H1 (cell line): Measurements from ENCODE around the gene NCF4. TPM values are rescaled to one million over a fixed set of nuclear protein-coding genes. Genes with fewer than 3 reads are reported as not detected.

Source experiments
- CBX8 ChIP-seq: fragments of 300-800, 300-1000 bp; sonication (generic); IDR thresholded peaks from 2 replicates; pipeline ENCODE4 v1.7.1; 2016; ENCODE audit warnings: low read depth, low read length, borderline replicate concordance
- CHD2 ChIP-seq: IDR thresholded peaks from 2 replicates; pipeline ENCODE4 v1.6.1; 2012; ENCODE audit warnings: low read length, improper control_type of control experiment
- SUZ12 ChIP-seq: fragments of 200-600 bp; sonication (generic); IDR thresholded peaks from 2 replicates; pipeline ENCODE4 v1.6.1; 2012; ENCODE audit warnings: mild to moderate bottlenecking, inconsistent platforms, low read length, moderate library complexity, mixed read lengths
- TEAD4 ChIP-seq: IDR thresholded peaks from 2 replicates; pipeline ENCODE4 v1.6.1; 2012; ENCODE audit warnings: low read depth, low read length, inconsistent platforms, mixed read lengths
- YY1 ChIP-seq: IDR thresholded peaks from 2 replicates; pipeline ENCODE4 v1.6.1; 2011; ENCODE audit warnings: low read depth, mild to moderate bottlenecking, low read length
- ZNF274 ChIP-seq: IDR thresholded peaks from 2 replicates; pipeline ENCODE4 v1.7.0; 2012; ENCODE audit warnings: low read length, borderline replicate concordance; ENCODE audit errors: extremely low read depth
- polyA plus RNA-seq, 7 experiments: library from polyadenylated mRNA; depleted of rRNA in 3 of 7; stranded (reverse) in 5 of 7; unstranded in 2 of 7; fragments of >200 nt in 5 of 7; fragments of 200-250 nt in 2 of 7; gene quantifications; 1 replicate in 5 of 7; 2 replicates in 1 of 7; 4 replicates in 1 of 7; pipeline versions ENCODE4 v1.2.1 to v1.2.3, GENCODE V29; 2011 to 2013; ENCODE audit warnings: missing spikeins in 2 of 7, mixed read lengths in 2 of 7
- total RNA-seq: library from RNA; stranded (reverse); fragmentation: NEBNext Ultra II Directional; extraction: Animal tissue kit (Norgen Biotek cat#: 25700); gene quantifications from 2 replicates; pipeline ENCODE4 v1.2.1, GENCODE V29; 2021
- TF ChIP-seq, protein P1 (sequence below): IDR thresholded peaks from 2 replicates; pipeline ENCODE4 v1.6.1; 2011; ENCODE audit warnings: low read depth, mild to moderate bottlenecking, low read length; ENCODE audit not compliant: insufficient read depth
- TF ChIP-seq, protein P2 (sequence below): IDR thresholded peaks from 2 replicates; pipeline ENCODE4 v1.6.1; 2012; ENCODE audit warnings: low read length, inconsistent platforms

NCF4 gene
- total and polyA plus RNA-seq, 2 of the 8 experiments (the other 6 are each of a cell fraction or from before 2014, with no cell fraction given): 0.20 TPM; not detected in 1

DNA sequence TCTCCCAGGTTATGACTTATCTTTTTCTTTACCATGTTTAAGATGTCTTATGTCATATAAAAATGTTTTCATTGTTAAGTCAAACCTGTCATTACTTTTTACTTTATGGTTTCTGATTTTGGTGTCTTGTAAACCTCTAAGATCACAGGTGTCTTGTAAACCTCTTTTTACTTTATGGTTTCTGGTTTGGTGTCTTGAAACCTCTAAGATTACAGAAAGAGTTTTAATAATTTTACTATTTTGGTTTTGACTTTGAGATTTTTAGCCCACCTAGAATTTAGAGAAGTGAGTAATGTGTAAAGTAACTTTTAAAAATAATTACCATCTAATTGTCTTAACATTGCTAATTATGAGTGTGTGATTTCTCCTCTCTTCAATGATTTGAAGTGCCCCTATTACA lies 55.2 kb downstream of the NCF4 start (continued):
- TF ChIP-seq TEAD4 (no peak), CBX8 (no peak), ZNF274 (no peak), SUZ12 (no peak), YY1 (no peak), CHD2 (no peak)
- TF ChIP-seq, protein P1, sequence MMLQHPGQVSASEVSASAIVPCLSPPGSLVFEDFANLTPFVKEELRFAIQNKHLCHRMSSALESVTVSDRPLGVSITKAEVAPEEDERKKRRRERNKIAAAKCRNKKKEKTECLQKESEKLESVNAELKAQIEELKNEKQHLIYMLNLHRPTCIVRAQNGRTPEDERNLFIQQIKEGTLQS: no peak
- TF ChIP-seq, protein P2, sequence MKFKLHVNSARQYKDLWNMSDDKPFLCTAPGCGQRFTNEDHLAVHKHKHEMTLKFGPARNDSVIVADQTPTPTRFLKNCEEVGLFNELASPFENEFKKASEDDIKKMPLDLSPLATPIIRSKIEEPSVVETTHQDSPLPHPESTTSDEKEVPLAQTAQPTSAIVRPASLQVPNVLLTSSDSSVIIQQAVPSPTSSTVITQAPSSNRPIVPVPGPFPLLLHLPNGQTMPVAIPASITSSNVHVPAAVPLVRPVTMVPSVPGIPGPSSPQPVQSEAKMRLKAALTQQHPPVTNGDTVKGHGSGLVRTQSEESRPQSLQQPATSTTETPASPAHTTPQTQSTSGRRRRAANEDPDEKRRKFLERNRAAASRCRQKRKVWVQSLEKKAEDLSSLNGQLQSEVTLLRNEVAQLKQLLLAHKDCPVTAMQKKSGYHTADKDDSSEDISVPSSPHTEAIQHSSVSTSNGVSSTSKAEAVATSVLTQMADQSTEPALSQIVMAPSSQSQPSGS: no peak
